Colonic mucosa (tissue), 4 donors: ENCODE measurements around the gene FAM76B. TPM values are rescaled to one million over a fixed set of nuclear protein-coding genes. Genes with fewer than 3 reads are reported as not detected.

ENCODE experiments used
- DNase-seq: peaks from one replicate; pipeline ENCODE4 v3.0.0-alpha.2; 2020
- H3K27ac ChIP-seq: fragments of 200-600 bp; one replicate; pipeline ENCODE4 v1.8.0; 2021
- H3K27me3 ChIP-seq: fragments of 200-600 bp; one replicate; pipeline ENCODE4 v1.8.0; 2021
- H3K36me3 ChIP-seq: fragments of 200-600 bp; one replicate; pipeline ENCODE4 v1.8.0; 2021
- H3K4me1 ChIP-seq: fragments of 200-600 bp; one replicate; pipeline ENCODE4 v1.8.0; 2021; ENCODE audit warnings: mild to moderate bottlenecking
- H3K4me3 ChIP-seq: fragments of 200-600 bp; one replicate; pipeline ENCODE4 v1.8.0; 2021
- H3K9ac ChIP-seq, 2 donors: one replicate each; pipeline ENCODE4 v1.7.0; 2013; ENCODE audit warnings: control low read depth in 2 of 2, low read depth in 2 of 2, low read length in 2 of 2
- H3K9me3 ChIP-seq: fragments of 200-600 bp; one replicate; pipeline ENCODE4 v1.8.0; 2021
- intact Hi-C: fragments of 100-400 bp; cut with DNase I; formaldehyde crosslinking; loops from one replicate; pipeline ENCODE4 v1.14.1; 2022
- total RNA-seq, 2 donors: library from RNA; stranded (reverse); fragmentation: NEBNext Ultra II Directional in 1 of 2; extraction: Animal tissue kit (Norgen Biotek cat#: 25700) in 1 of 2; gene quantifications; one replicate each; pipeline ENCODE4 v1.2.1, GENCODE V29; 2021
- TF ChIP-seq, protein P1 (sequence below): fragments of 200-600 bp; IDR thresholded peaks from one replicate; pipeline ENCODE4 v1.8.0; 2022; ENCODE audit warnings: antibody characterized with exemption, mild to moderate bottlenecking
- donor health status: healthy.
- donor health status: DM: no; HTN: no; CAD: no.
- donor health status: DM: no; HTN: no; CAD: no.

Gene FAM76B
- total RNA-seq, 2 donors from 2014 or later: 17.5 to 22.1 TPM

- no peaks in the 10 kb centered on the region for H3K4me1 ChIP-seq
- intact Hi-C loops: no loop called here
- TF ChIP-seq, protein P1, sequence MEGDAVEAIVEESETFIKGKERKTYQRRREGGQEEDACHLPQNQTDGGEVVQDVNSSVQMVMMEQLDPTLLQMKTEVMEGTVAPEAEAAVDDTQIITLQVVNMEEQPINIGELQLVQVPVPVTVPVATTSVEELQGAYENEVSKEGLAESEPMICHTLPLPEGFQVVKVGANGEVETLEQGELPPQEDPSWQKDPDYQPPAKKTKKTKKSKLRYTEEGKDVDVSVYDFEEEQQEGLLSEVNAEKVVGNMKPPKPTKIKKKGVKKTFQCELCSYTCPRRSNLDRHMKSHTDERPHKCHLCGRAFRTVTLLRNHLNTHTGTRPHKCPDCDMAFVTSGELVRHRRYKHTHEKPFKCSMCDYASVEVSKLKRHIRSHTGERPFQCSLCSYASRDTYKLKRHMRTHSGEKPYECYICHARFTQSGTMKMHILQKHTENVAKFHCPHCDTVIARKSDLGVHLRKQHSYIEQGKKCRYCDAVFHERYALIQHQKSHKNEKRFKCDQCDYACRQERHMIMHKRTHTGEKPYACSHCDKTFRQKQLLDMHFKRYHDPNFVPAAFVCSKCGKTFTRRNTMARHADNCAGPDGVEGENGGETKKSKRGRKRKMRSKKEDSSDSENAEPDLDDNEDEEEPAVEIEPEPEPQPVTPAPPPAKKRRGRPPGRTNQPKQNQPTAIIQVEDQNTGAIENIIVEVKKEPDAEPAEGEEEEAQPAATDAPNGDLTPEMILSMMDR: no peak
Measured at GRCh38 chr11:95723361-95723942, 66.1 kb downstream of the FAM76B start.

DNA sequence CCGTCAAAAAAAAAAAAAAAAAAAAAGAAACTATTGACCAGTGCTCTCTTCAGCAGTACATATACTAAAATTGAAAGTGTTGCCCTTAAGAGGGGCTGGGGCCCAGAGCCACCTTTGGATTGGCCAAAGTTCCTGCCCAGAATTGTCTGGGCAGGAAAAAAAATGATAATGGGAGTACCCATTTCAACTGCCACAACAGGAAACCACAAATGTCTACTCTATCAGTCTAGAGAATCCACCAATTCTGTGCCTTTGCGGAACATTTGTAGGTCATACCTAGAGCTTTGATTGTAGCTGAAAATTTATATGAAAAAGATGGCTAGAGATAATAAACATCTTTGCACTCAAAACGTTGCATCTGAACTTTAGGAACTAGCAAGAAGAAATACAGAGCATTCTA lies 69.4 kb downstream of the FAM76B start:
- intact Hi-C loops: no loop called here
- H3K27ac ChIP-seq: no peak overlapping the region
- TF ChIP-seq, protein P1: no peak
- H3K36me3 ChIP-seq: no peaks in the 10 kb centered on the region
- H3K4me3 ChIP-seq: no peak overlapping the region
- no peak for DNase-seq
- no peaks in the 10 kb centered on the region for H3K4me1 ChIP-seq
- H3K9me3 ChIP-seq: no peaks in the 10 kb centered on the region
- no peaks in the 10 kb centered on the region for H3K27me3 ChIP-seq
- no peak overlapping the region for H3K9ac ChIP-seq

More at GRCh38 chr11:95723361-95723942, 66.1 kb downstream of the FAM76B start:
- H3K4me3 ChIP-seq: no peak overlapping the region
- H3K9me3 ChIP-seq: no peaks in the 10 kb centered on the region
- no peak overlapping the region for H3K9ac ChIP-seq
- H3K27ac ChIP-seq: no peak overlapping the region
- DNase-seq: no peak
- no peaks in the 10 kb centered on the region for H3K36me3 ChIP-seq
- no peaks in the 10 kb centered on the region for H3K27me3 ChIP-seq

Other genes starting within 250 kb of the FAM76B start
- 10 to 100 TPM; 39.9 to 47.3 TPM for gene CEP57, start 716 bp upstream of the FAM76B start, total RNA-seq
- gene MTMR2, start 134.3 kb upstream of the FAM76B start, total RNA-seq: 10 to 100 TPM; 29.3 to 34.3 TPM